ENCODE results near the gene RHOB. TPM values are rescaled to one million over a fixed set of nuclear protein-coding genes. Genes with fewer than 3 reads are reported as not detected.
"Not testable (repeated sequence)": the region's sequence is repeated elsewhere in the genome, so short reads cannot be mapped to it uniquely, and the experiment has no call there.

RHOB gene
- total RNA-seq, 1 donor from 2014 or later: 84.0 TPM

DNA sequence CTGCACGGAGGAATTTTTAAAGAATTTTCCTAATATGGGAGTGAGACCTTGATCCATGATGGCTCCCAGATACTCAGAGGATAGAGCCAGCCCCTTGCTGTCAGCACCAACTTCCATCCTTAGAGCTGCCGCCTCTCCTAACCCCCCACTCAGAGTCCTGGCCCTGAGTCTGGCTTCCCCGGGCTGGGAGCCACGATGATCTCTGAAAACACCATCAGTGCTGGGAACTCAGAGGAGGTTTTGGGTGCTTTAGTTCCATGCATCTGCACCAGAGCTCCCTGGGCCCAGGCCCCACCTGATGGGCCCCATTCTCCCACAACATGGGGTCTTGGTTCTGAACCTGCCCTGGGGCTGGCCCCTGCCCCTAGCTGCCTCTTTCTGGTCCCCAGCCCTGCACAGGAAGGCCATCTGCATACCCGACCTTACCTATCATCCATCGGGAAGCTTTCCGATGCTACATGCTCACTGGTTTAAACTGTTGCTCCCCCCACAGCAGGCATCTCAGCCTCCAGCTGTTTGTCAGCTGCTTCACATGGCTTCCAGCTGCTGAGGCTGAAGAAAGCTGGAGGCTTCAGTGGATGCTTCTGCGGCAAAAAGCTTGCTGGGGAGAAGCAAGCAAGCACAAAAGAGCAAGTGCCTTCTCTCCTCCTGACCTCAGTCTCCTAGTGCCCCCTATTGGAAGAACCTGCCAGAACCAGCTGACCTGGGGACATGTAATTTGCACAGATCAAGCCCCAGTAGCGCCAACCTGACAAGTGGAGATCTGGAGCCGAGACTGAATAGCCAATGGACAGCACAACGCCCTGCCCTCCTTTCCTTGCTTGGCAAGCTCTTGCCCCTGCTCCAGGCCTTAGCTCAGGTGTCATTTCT lies 24.2 kb upstream of the RHOB start:
- DNase-seq (ENCODE audit: low read depth): peak; percentile 60

- no peak for DNase-seq (ENCODE audit: low read depth)
Observed at GRCh38 chr2:20423359-20423758, 23.5 kb upstream of the RHOB start.

- DNase-seq (ENCODE audit: low read depth): no peak
Observed at GRCh38 chr2:20423847-20424246, 23.0 kb upstream of the RHOB start.

DNA sequence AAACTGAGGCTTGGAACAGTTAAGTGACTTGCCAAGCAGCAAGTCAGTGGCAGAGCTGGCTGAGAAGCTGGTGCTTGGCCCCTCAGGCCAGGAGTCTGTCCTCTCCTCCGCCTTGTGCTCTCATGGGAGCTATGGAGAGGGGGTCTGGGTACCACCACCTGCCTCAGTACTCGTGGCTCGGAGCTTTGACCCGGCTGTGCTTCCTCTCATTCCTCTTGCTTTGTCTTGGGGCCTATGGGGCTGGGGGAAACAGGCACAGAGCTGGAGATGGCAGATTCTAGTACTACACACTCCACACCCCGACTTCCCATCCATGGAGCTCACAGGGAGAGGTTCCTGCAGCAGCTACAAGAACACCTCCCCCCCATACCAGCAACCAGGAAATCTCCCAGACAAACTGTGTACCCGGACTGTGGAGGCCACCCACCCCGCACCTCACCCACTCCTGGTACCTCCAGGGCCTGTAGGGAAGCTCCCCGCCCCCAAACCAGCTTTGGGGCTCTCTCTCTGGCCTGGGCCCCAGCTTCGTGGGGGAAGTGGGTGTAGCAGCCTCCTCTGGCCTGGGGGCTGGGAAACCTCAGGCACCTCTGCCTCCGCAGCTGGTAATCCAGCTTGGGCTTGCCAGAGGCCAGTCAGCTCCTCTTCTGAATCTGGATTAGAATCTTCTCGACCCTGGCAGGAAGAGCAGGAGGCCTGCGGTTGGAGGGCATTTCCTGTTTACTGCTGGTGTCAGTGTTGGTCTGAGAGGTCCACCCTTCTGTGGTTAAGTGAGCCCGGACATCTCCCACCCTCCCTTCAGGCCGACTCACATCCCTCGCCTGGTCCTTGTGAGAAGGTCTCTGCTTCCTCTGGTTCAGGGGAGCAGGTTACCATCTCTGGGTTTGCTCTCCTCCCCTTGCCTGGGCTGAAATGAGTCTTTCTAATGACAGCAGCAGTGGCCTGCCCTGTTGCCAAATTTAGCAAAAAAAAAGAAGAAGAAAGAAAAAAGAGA lies 22.3 kb upstream of the RHOB start:
- DNase-seq (ENCODE audit: low read depth): peak; percentile 89

DNA sequence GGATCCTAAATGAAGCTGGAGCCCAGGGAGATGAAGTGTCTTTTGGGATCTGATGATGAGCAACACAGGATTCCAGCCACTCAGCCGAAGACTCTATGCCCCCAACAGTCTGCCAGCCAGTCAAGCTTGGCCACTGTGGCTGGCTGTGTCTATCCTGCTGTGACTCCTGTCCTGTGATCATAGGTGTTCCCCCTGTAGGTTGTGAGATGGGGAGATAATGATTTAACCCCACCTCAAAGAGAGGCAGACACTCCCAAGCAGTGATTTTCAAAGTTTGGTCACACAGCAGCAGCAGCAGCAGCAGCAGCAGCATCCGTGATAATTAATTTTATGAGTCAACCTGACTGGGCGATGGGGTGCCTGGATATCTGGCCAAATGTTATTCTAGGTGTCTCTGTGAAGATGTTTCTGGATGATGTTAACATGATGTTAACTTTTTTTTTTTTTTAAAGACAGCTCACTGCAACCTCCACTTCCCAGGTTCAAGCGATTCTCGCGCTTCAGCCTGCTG lies 21.4 kb upstream of the RHOB start:
- no peak for DNase-seq (ENCODE audit: low read depth)

DNA sequence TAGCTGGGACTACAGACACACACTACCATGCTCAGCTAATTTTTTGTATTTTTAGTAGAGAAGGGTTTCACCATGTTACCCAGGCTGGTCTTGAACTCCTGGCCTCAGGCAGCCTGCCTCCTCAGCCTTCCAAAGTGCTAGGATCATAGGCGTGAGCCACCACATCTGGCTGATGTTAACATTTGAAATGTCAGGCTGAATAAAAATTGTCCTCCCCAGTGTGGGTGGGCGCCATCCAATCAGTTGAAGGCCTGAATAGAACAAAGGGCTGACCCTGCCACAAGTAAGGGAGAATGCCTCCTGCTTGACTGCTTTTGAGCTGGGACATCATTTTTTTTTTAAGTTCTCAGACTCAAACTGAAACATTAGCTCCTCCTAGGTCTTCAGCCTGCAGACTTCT lies 21.0 kb upstream of the RHOB start:
- DNase-seq (ENCODE audit: low read depth): no peak

GRCh38 chr2:20427931-20428526 lies 18.8 kb upstream of the RHOB start:
- peak; percentile 53 for DNase-seq (ENCODE audit: low read depth)

- DNase-seq (ENCODE audit: low read depth): no peak
Observed at GRCh38 chr2:20428717-20429490, 18.0 kb upstream of the RHOB start.

DNA sequence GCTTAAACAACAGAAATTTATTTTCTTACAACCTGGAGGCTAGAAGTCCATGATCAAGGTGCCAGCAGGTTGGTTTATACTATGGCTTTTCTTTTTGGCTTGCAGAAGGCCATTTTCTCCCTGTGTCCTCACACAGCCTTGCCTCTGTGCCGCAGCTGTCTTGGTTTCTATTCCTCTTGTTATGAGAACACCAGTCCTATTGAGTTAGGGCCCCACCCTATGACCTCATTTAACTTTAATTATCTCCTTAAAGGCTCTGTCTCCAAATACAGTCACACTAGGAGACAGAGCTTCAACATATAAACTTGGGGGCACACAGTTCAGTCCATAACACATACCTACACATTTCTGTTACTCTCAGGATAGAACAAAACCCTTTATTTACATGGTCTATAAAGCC lies 17.3 kb upstream of the RHOB start:
- DNase-seq (ENCODE audit: low read depth): peak; percentile 90

DNA sequence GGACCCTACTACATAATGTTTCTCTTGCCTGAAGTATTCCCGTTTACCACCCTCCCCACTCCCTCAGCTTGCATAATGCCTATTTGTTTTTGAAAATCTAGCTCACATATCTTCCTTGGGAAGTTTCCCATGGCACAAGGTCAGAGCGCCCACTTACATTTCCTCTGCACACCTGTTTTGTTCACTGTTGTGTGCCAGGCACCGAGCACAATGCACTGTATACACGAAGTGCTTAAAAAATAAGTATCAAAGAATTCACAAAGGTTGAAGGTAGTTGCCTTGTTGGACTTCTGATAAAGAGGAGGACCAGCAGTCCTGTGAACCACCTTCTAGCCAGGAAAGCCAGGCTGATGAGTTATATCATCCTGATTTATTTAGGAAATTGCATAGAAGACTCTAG lies 16.8 kb upstream of the RHOB start:
- no peak for DNase-seq (ENCODE audit: low read depth)

DNA sequence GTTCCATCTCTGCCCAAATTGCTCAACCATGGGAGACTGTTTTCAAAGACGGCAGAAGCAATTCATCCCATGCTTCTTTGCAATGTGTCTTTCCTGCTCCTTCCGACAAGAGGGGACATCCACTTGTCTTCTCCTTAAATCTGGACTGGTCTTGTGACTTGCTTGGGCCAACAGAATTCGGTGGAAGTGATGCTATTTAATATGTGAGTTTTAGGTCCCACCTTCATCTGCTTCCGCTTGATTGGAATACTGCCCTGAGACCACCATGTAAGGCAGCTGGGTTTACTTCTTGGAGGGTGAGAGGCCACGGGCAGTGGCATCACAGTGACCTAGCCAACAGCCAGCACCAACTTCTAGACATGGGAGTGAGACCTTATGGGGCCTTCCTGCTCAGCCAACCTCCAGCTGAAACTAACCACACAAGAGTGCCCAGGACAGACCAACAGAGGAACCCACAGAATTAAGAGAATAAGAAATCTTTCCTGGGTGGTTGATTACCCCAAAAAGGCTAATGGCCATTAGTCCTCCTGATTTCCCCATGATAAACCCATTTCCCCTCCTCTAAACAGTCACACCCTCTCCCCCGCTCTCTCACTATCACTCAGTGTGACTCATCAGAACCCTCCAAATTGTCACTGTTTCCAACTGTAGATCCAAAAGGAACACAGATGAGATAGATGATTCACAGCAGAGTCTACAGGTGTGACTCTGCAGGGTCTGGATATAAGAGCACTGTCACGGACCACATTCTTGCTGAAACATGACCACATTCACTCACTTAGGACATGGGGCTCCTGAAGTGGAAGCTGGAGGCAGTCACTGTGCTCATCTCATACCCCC lies 16.2 kb upstream of the RHOB start:
- peak; percentile 43 for DNase-seq (ENCODE audit: low read depth)

GRCh38 chr2:20431301-20431698 lies 15.6 kb upstream of the RHOB start:
- DNase-seq (ENCODE audit: low read depth): no peak

- no peak for DNase-seq (ENCODE audit: low read depth)
Observed at GRCh38 chr2:20431772-20432171, 15.1 kb upstream of the RHOB start.

DNA sequence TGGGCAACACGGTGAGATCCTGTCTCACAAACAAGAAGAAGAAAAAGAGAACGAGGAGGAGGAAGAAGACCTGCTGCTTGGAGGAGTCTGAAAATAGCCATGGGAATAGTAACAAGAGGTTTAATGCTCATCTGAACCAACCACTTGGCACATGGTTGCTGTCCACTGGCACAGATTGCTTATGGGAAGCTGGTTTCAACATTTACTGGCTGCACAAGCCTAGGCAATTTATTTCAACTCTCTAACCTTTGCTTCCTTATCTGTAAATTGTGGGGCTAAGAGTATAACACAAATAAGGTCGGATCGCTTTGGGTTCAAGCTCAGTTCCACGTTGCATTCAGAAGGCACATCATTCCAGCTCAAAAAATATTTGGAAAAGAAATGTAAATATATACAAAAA lies 14.2 kb upstream of the RHOB start:
- DNase-seq (ENCODE audit: low read depth): no peak

DNA sequence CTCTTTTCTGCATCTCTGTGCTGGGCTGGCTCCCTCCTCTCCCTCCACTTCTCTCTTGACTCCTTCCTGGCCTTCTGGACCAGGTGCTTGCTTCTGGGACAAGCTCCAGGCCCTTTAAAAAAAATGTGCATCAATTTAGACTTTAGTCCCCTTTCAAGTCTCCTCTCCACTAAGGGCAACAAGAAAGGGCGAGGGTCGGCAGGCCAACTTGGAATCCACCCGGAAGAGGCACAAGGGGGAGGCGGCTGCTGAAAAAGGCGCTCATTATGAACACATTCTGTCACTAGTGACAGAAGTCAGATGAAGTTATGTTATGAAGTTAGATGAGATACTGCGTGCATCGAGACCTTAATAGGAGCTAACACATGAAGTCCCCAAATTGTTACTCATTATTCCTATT lies 13.6 kb upstream of the RHOB start:
- no peak for DNase-seq (ENCODE audit: low read depth)

DNA sequence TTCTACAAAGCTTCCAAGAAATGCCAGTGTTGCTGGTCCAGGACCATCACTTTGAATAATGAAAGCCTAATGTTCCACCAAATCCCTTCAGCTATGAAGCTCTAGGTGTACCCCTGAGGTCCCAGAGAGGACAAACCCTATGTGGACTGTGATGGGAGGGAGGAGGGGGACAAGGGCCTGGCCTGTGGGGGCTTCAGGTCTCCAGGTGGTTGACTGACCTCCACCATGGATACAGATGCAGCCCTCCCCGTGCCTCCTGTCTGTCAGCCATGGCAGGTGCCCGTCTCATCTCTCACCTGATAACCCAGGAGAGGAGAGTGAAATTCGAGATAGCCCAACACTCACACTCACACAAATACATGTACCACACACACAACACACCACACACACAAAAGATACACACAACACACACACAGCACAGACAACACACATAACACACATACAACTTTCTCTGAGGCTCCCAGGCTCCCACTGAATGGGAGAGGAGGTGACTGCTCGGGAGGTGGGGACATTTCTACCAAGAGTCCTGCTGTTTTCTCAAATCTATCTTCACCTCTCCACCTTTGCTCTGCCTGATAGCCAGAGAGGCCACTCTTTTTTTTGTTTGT lies 12.8 kb upstream of the RHOB start:
- no peak for DNase-seq (ENCODE audit: low read depth)

- no peak for DNase-seq (ENCODE audit: low read depth)
Observed at GRCh38 chr2:20434588-20435294, 12.1 kb upstream of the RHOB start.

DNA sequence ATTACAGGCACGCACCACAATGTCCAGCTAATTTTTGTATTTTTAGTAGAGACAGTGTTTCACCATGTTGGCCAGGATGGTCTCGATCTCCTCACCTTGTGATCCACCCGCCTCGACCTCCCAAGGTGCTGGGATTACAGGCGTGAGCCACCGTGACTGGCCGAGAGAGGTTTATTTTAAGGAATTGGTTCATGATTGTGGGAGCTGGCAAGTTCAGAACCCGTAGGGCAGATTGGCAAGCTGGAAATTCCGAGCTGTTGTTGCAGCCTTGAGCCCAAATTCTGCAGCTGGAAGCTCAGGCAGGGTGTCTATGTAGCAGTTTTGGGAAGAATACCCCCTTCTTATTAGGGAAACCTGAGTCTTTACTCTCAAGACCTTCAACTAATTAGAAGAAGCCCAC lies 11.4 kb upstream of the RHOB start:
- DNase-seq (ENCODE audit: low read depth): not testable (repeated sequence)

All from myocyte (in vitro differentiated cells).